Measurements from ENCODE around the gene CATSPER4.

CATSPER4 gene

GRCh38 chr1:26190373-26190987 lies at the start of gene CATSPER4:
CATSPER4 (plus strand) TSS chr1:26190602; CDS start chr1:26190628, 26 bp downstream.
- no peak for DNase-seq

GRCh38 chr1:26142159-26142558 lies 48.2 kb upstream of the CATSPER4 start:
- DNase-seq = no peak

DNA sequence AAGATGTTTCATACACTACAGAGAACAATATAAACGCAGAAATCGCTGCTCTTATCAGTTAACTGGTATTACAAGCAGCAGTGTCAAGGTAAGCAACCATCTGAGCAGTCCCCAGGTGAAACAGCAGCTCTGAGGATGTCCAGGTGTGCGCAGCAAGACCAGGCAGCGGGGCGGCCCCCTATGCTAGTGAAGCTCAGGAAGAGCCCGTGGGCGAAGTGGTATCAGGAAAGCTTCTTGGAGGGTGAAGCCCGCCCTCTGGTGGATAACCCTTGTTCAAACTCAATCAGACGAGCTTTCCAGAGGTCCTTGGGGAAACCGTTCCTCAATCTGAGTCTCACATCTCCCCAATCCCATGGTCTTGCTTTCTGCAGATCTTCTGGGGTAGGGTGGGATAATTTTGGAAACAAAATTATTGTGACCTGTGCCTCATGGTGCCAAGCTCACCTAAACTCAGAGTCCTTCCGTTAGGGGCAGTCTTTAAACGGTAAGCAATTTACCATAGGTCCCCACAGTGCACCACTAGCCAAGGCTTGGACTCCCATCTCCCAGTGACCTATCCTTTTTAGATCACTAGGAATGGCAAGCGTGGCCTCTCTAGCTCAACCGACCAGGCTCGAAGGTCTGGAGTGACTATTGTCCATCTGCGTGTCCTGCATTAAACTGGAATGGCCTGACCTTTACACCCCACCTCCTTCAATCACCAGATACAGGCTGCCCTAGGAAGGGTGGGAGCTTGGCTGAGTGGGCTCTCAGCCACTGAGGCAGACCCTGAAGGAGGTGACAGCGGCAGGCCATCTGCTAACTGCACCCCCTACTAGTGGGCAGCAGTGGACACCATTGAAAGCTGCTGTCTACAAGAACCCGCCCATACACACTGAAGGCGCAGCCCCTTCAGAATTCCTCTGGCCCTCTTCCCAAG lies 45.1 kb upstream of the CATSPER4 start:
- DNase-seq = peak; percentile 85 to 90

- DNase-seq = no peak
Measured at GRCh38 chr1:26145960-26146294, 44.5 kb upstream of the CATSPER4 start.

- DNase-seq = no peak
Measured at GRCh38 chr1:26148887-26149286, 41.5 kb upstream of the CATSPER4 start.

- DNase-seq = no peak
Measured at GRCh38 chr1:26153966-26154532, 36.4 kb upstream of the CATSPER4 start.

- DNase-seq = no peak
Measured at GRCh38 chr1:26154750-26155149, 35.7 kb upstream of the CATSPER4 start.

- no peak for DNase-seq
Measured at GRCh38 chr1:26155370-26156284, 34.8 kb upstream of the CATSPER4 start.

DNA sequence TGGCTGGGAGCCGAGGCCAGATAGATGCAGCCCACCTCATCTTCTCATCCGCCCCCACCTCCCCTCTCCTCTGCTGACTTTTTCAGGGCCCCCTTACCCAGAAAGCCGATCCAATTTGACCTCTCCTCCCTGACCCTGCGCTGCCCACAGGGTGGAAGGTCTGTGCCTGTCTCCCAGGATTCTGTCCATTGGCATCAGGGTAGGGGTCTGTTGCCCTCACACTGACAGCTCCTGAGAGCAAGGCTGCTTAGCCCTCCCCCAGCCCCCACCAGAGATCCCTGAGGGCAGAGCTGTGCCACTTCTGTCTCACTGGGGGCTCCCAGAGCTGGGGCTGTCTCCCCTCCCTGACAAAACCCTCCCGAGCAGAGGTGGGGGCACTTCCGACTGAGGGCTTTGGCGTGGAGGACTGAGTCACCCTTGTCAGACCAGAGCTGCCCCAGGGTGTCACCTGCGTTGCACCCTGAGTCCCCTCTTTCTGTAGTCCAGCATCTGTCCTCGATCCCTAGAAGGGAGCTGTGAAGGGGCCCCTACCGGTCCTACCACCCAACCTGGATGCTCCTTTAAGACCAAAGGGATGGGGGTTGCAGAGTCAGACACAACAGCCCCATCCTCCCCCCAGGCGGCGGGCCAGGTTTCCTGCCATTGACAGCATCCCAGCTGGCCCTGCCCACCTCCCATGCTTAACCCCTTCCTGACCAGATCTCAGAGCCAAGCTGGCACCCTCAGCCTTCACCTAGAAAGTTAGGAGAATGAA lies 33.9 kb upstream of the CATSPER4 start:
- peak in 1 of 2 experiments; percentile 38 for DNase-seq

GRCh38 chr1:26158271-26158907 lies 32.0 kb upstream of the CATSPER4 start:
- DNase-seq = no peak

GRCh38 chr1:26158908-26159742 lies 31.3 kb upstream of the CATSPER4 start, which contains the start of gene FAM110D:
FAM110D (plus strand) TSS chr1:26159079; CDS start chr1:26161292, 2,213 bp downstream.
- no peak for DNase-seq

DNA sequence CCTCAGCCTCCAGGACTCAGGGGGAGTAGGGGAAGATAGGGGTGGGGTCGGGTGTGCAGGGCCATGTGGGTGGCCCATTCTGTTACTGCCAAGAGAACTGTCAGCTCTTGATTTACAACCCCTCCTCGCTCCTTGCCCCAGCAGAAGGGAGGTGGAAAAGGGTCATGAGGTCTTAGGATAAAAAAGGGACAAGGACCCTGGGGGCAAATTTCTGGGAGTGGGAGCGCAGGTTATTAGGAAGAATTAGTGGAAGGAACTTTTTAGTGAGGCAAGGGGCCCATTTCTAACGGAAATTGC lies 30.7 kb upstream of the CATSPER4 start:
- DNase-seq = no peak

DNA sequence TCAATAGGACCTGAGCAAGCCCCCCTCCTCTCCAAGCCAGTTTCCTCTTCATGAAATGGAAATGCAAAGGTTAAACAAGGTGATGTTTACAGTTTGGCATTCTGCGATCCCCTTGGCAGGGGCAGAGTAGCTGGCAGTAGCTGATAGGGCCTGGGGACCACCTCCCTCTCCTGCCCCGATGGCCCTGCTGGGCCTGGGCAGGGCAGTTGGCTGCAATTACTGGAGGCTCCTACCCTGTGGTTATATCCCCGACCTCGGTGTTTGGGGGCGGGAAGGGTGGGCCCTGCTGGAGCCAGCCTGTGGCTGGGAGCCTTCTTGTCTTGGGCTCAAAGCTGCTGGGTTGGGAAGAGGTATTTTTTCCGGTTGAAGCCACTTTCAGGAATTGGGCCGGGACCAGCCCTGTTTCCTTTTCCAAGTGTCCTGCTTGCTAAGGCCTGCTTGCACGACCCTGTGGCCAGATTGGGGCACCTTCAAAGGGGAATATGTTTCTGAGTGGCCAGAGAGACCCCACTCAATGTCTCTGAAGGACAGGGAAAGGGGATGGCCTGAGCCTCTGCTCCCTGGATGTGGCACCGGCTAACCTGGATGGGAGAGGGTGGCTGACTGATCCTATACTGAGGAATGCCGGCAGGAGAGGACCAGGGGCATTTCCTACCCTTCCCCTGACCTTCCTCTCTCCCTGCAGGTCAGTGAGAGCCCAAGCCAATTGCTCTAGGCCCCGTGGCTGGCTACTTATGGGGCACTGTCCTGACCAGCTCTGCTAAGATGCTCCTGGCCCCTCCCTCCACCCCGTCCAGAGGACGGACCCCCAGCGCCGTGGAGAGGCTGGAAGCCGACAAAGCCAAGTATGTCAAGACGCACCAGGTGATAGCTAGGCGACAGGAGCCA lies 29.6 kb upstream of the CATSPER4 start:
- no peak for DNase-seq

GRCh38 chr1:26161415-26162219 lies 28.8 kb upstream of the CATSPER4 start:
- no peak for DNase-seq

- no peak for DNase-seq
Measured at GRCh38 chr1:26162220-26162709, 28.1 kb upstream of the CATSPER4 start.

DNA sequence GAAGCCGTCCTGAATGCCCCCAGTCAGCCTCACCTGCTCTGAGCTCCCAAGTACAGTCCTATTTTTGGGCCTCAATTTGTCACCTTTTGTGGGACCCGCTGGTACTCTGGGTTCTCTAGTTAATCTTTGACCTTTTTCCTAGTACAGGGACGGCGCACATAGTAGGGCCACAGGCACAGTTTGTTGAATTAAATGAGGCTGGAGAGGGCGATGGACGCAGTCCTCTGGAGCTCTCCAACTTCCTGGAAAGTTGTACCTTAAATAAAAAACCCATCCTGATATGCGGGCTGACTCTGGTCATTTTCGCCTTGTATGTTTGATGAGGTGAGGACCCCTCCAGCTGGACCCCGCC lies 26.7 kb upstream of the CATSPER4 start:
- no peak for DNase-seq

GRCh38 chr1:26164036-26164860 lies 26.2 kb upstream of the CATSPER4 start:
- DNase-seq = peak in 1 of 2 experiments; percentile 22

Measured in NCI-H2081 (cell line).